Ishikawa (cell line): ENCODE data around the gene OARD1.

Experiments
- CEBPB ChIP-seq: IDR thresholded peaks from 2 replicates; pipeline ENCODE4 v1.6.1; 2012
- CREB1 ChIP-seq: IDR thresholded peaks from 2 replicates; pipeline ENCODE4 v1.6.1; 2012; ENCODE audit warnings: low read depth
- EGR1 ChIP-seq: IDR thresholded peaks from 2 replicates; pipeline ENCODE4 v1.6.1; 2012
- EP300 ChIP-seq: IDR thresholded peaks from 2 replicates; pipeline ENCODE4 v1.6.1; 2012; ENCODE audit warnings: borderline replicate concordance
- FOXM1 ChIP-seq: IDR thresholded peaks from 2 replicates; pipeline ENCODE4 v1.6.1; 2012; ENCODE audit warnings: low read depth, borderline replicate concordance
- NFIC ChIP-seq: IDR thresholded peaks from 2 replicates; pipeline ENCODE4 v1.6.1; 2012
- RAD21 ChIP-seq: IDR thresholded peaks from 2 replicates; pipeline ENCODE4 v1.6.1; 2012; ENCODE audit warnings: low read depth
- TAF1 ChIP-seq: IDR thresholded peaks from 2 replicates; pipeline ENCODE4 v1.6.1; 2012; ENCODE audit warnings: low read depth, mild to moderate bottlenecking
- TCF12 ChIP-seq: IDR thresholded peaks from 2 replicates; pipeline ENCODE4 v1.6.1; 2012; ENCODE audit warnings: low read depth
- TEAD4 ChIP-seq: IDR thresholded peaks from 2 replicates; pipeline ENCODE4 v1.6.1; 2012
- YY1 ChIP-seq: IDR thresholded peaks from 2 replicates; pipeline ENCODE4 v1.6.1; 2012; ENCODE audit warnings: low read depth
- ZBTB7A ChIP-seq: IDR thresholded peaks from 2 replicates; pipeline ENCODE4 v1.6.1; 2012; ENCODE audit warnings: low read depth
- TF ChIP-seq, protein P1 (sequence below): IDR thresholded peaks from 2 replicates; pipeline ENCODE4 v1.6.1; 2012
- TF ChIP-seq, protein P2 (sequence below): IDR thresholded peaks from 2 replicates; pipeline ENCODE4 v1.6.1; 2012; ENCODE audit warnings: low read depth, mild to moderate bottlenecking
- TF ChIP-seq, protein P3 (sequence below): IDR thresholded peaks from 2 replicates; pipeline ENCODE4 v1.6.1; 2012

Gene OARD1

DNA sequence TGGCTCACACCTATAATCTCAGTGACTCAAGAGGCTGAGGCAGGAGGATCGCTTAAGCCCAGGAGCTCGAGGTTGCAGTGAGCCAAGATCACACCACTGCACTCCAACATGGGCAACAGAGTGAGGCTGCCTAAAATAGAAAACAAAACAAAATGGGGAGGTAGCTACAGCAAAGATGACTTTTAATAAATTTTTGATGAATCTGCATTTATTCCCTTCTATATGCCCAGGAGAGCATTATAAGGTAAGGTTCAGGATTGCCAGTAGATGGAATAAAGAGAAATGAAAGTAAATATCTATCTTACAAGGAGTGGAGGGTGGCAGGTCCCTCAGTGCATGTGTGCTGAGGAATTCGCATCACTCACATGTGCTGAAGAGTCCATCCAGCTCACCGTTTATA lies 57.4 kb downstream of the OARD1 start:
- TF ChIP-seq TCF12 (no peak), EP300 (no peak), RAD21 (no peak), NFIC (no peak), TAF1 (no peak), TEAD4 (no peak), YY1 (no peak), FOXM1 (no peak), EGR1 (no peak), CEBPB (no peak), ZBTB7A (no peak), CREB1 (no peak)
- TF ChIP-seq, protein P1, sequence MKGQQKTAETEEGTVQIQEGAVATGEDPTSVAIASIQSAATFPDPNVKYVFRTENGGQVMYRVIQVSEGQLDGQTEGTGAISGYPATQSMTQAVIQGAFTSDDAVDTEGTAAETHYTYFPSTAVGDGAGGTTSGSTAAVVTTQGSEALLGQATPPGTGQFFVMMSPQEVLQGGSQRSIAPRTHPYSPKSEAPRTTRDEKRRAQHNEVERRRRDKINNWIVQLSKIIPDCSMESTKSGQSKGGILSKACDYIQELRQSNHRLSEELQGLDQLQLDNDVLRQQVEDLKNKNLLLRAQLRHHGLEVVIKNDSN = no peak
- TF ChIP-seq, protein P2, sequence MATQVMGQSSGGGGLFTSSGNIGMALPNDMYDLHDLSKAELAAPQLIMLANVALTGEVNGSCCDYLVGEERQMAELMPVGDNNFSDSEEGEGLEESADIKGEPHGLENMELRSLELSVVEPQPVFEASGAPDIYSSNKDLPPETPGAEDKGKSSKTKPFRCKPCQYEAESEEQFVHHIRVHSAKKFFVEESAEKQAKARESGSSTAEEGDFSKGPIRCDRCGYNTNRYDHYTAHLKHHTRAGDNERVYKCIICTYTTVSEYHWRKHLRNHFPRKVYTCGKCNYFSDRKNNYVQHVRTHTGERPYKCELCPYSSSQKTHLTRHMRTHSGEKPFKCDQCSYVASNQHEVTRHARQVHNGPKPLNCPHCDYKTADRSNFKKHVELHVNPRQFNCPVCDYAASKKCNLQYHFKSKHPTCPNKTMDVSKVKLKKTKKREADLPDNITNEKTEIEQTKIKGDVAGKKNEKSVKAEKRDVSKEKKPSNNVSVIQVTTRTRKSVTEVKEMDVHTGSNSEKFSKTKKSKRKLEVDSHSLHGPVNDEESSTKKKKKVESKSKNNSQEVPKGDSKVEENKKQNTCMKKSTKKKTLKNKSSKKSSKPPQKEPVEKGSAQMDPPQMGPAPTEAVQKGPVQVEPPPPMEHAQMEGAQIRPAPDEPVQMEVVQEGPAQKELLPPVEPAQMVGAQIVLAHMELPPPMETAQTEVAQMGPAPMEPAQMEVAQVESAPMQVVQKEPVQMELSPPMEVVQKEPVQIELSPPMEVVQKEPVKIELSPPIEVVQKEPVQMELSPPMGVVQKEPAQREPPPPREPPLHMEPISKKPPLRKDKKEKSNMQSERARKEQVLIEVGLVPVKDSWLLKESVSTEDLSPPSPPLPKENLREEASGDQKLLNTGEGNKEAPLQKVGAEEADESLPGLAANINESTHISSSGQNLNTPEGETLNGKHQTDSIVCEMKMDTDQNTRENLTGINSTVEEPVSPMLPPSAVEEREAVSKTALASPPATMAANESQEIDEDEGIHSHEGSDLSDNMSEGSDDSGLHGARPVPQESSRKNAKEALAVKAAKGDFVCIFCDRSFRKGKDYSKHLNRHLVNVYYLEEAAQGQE = no peak
- TF ChIP-seq, protein P3, sequence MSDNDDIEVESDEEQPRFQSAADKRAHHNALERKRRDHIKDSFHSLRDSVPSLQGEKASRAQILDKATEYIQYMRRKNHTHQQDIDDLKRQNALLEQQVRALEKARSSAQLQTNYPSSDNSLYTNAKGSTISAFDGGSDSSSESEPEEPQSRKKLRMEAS = no peak
